NCI-H2081 (cell line): ENCODE results near the gene FGL2.
"Not testable (repeated sequence)": the region's sequence is repeated elsewhere in the genome, so short reads cannot be mapped to it uniquely, and the experiment has no call there.

ENCODE experiments used
- DNase-seq, 2 experiments: peaks; one replicate each; lab custom pipeline; 2025; lab: John Stamatoyannopoulos, UW

The FGL2 gene

DNA sequence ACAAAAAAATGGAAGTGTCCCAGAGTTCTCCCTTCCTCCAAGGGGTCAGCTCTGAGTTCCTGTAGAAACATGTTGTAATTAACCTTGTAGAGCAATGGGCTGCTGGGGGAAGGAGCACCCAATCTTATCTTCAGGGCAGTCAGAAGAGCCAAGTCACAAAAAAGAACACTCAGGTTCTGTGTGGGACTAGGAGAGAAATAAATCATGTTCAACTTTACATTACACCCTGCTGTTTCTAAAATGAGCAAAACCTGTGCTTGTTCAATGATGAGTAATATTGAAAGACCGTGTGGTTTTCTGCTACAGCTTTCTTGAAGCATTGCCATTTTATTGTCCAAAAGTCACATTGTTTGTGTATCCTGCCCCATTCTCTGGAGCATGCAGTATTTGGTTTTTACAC lies 42.6 kb downstream of the FGL2 start:
- not testable (repeated sequence) for DNase-seq

DNA sequence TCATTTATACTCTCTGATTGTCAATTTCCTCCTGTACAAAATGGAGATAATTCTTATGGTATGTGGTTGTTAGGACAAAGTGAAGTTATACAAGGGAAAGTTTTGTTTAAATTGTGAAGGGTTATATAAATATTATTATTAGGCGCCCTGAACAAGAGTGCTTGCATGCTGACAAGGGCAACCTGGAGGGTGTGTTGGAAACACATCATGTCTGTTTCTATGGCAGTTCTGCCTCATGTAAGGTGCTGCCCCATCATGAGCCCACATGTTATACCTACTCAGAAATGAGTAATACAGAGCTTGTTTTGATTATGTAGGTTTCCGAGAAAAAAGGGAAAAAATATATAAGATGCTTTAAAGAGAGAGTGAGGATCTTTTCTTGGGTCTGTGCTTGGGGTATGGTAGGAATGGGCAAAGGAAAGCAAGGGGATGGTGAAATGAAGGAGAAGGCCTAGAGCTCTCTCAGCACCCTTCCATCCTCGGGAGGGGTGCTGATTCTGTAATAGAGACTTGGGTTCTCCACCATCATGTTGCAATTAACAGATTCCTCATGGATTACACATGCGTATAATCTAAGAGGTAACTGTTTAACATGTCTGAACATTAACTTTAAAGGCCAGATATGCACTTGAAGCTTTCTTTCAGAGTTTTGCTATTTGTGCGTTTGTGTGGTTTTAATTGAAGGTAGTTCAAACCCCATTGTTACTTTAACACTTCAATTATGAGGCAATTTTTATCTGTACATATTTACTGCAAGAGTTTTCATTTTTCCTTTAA lies 43.8 kb downstream of the FGL2 start:
- not testable (repeated sequence) for DNase-seq

DNA sequence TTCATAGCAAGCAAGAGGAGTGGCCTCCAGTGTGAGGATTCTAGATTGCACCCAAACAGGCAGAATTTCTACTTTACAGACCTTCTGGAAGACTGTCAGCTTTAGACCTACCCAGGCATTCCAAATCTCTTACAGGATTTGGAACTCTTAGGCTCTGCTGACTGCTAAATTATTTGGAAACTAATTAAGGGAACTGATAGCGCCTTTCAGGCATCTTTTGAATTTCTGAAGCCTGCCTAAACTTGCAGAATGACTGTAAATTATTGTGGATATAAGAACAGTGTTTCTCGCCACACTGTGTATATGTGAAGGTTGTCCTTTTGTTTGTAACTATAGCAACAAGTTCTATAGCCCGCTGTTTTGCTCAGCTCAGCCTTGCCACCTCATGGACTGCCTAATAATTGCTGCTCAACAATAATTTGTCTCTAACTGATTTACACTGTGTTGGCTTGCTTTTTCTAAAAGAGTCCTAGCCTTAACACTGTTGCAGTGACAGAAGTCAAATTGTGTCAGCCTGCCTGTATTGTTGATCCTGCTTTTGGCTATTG lies 44.6 kb downstream of the FGL2 start:
- DNase-seq, result not testable (repeated sequence)

DNA sequence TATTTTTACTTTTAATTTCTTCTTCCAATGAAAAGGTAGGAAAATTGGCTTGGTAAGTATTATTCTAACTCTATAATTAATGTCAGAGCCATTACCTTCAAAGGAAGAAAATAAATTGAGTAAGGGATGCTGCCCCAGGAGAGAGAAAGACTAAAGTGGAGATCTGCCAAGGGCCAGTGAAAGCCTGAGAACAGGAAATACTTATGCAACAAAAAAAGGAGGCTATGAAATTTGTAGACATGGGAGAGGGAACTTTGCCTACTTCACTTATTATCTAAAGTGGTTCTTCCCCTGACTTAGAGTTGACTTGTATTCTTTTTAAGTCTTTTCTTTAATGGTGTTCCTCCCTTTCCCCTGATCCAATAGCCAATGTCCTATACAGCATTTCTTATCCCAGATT lies 47.4 kb downstream of the FGL2 start:
- not testable (repeated sequence) for DNase-seq
